H9 (cell line): ENCODE results near the gene CDY2B. TPM values are rescaled to one million over a fixed set of nuclear protein-coding genes. Genes with fewer than 3 reads are reported as not detected.
"Not testable (repeated sequence)": the region's sequence is repeated elsewhere in the genome, so short reads cannot be mapped to it uniquely, and the experiment has no call there.

Experiments used
- DNase-seq: peaks from one replicate; pipeline ENCODE4 v3.0.0-alpha.2; 2017
- H2AFZ ChIP-seq: one replicate; pipeline ENCODE4 v1.6.1; 2013; ENCODE audit warnings: mild to moderate bottlenecking, low read length, control low read depth, moderate library complexity
- H2AK5ac ChIP-seq: 2 replicates; pipeline ENCODE4 v1.6.1; 2013; ENCODE audit warnings: low read length, control low read depth, mixed read lengths; ENCODE audit not compliant: insufficient read length
- H2BK120ac ChIP-seq: one replicate; pipeline ENCODE4 v1.6.1; 2013; ENCODE audit warnings: low read depth, mild to moderate bottlenecking, low read length, control low read depth, inconsistent platforms; ENCODE audit not compliant: poor library complexity, severe bottlenecking
- H2BK12ac ChIP-seq: 2 replicates; pipeline ENCODE4 v1.6.1; 2013; ENCODE audit warnings: low read length, control low read depth, mixed read lengths, low read depth; ENCODE audit not compliant: insufficient read length
- H2BK15ac ChIP-seq: 2 replicates; pipeline ENCODE4 v1.6.1; 2013; ENCODE audit warnings: low read depth, low read length, control low read depth
- H2BK20ac ChIP-seq: one replicate; pipeline ENCODE4 v1.6.1; 2013; ENCODE audit warnings: low read depth, mild to moderate bottlenecking, low read length, control low read depth, inconsistent platforms; ENCODE audit not compliant: poor library complexity, severe bottlenecking
- H2BK5ac ChIP-seq: 2 replicates; pipeline ENCODE4 v1.6.1; 2013; ENCODE audit warnings: low read length, control low read depth, mixed read lengths; ENCODE audit not compliant: insufficient read length
- H3K14ac ChIP-seq: 2 replicates; pipeline ENCODE4 v1.6.1; 2013; ENCODE audit warnings: low read length, control low read depth; ENCODE audit not compliant: insufficient read depth
- H3K18ac ChIP-seq: 2 replicates; pipeline ENCODE4 v1.6.1; 2013; ENCODE audit warnings: low read depth, mild to moderate bottlenecking, mixed read lengths, low read length, control low read depth; ENCODE audit not compliant: insufficient read length
- H3K23ac ChIP-seq: 2 replicates; pipeline ENCODE4 v1.6.1; 2013; ENCODE audit warnings: low read length, control low read depth, mixed read lengths, low read depth; ENCODE audit not compliant: insufficient read length
- H3K23me2 ChIP-seq: 2 replicates; pipeline ENCODE4 v1.6.1; 2013; ENCODE audit warnings: low read depth, mild to moderate bottlenecking, mixed read lengths, low read length, control low read depth; ENCODE audit not compliant: insufficient read length, poor library complexity, severe bottlenecking
- H3K27ac ChIP-seq: 2 replicates; pipeline ENCODE4 v1.5.1; 2013; ENCODE audit warnings: low read length, control low read depth, mixed read lengths, low read depth; ENCODE audit not compliant: insufficient read length
- H3K27me3 ChIP-seq: 2 replicates; pipeline ENCODE4 v1.6.1; 2013; ENCODE audit warnings: low read length, control low read depth, inconsistent platforms; ENCODE audit not compliant: insufficient read depth
- H3K4ac ChIP-seq: 2 replicates; pipeline ENCODE4 v1.6.1; 2013; ENCODE audit warnings: low read depth, mild to moderate bottlenecking, control low read depth, inconsistent platforms, low read length, moderate library complexity
- H3K4me1 ChIP-seq: 2 replicates; pipeline ENCODE4 v1.6.1; 2013; ENCODE audit warnings: low read length, control low read depth, inconsistent platforms; ENCODE audit not compliant: insufficient read depth
- H3K4me2 ChIP-seq: 2 replicates; pipeline ENCODE4 v1.6.1; 2013; ENCODE audit warnings: low read length, control low read depth, mixed read lengths; ENCODE audit not compliant: insufficient read length, insufficient read depth
- H3K56ac ChIP-seq: 2 replicates; pipeline ENCODE4 v1.6.1; 2013; ENCODE audit warnings: low read depth, mild to moderate bottlenecking, mixed read lengths, low read length, control low read depth; ENCODE audit not compliant: insufficient read length
- H3K79me1 ChIP-seq: 2 replicates; pipeline ENCODE4 v1.6.1; 2013; ENCODE audit warnings: low read depth, mild to moderate bottlenecking, moderate library complexity, low read length, control low read depth, inconsistent platforms; ENCODE audit not compliant: insufficient read depth, poor library complexity, severe bottlenecking
- H3K79me2 ChIP-seq: 2 replicates; pipeline ENCODE4 v1.6.1; 2013; ENCODE audit warnings: low read length, control low read depth, inconsistent platforms; ENCODE audit not compliant: insufficient read depth
- H3K9ac ChIP-seq: 2 replicates; pipeline ENCODE4 v1.6.1; 2013; ENCODE audit warnings: low read length, control low read depth, mixed read lengths; ENCODE audit not compliant: insufficient read length; ENCODE audit errors: extremely low read depth
- H3K9me3 ChIP-seq: one replicate; pipeline ENCODE4 v1.6.1; 2013; ENCODE audit warnings: low read depth, low read length, inconsistent platforms; ENCODE audit not compliant: control insufficient read depth
- H3T11ph ChIP-seq: one replicate; pipeline ENCODE4 v1.6.1; 2013; ENCODE audit warnings: mild to moderate bottlenecking, low read length, control low read depth, inconsistent platforms
- H4K20me1 ChIP-seq: one replicate; pipeline ENCODE4 v1.6.1; 2013; ENCODE audit not compliant: control insufficient read depth, insufficient read length, insufficient read depth
- H4K5ac ChIP-seq: 2 replicates; pipeline ENCODE4 v1.6.1; 2013; ENCODE audit warnings: low read depth, mild to moderate bottlenecking, mixed read lengths, low read length, control low read depth; ENCODE audit not compliant: insufficient read length
- H4K8ac ChIP-seq: replicated peaks from 2 replicates; pipeline ENCODE4 v1.6.1; 2013; ENCODE audit warnings: low read length, control low read depth, mixed read lengths, low read depth; ENCODE audit not compliant: insufficient read length
- H4K91ac ChIP-seq: 2 replicates; pipeline ENCODE4 v1.6.1; 2013; ENCODE audit warnings: low read depth, mild to moderate bottlenecking, moderate library complexity, mixed read lengths, low read length, control low read depth; ENCODE audit not compliant: insufficient read length
- H3K27ac Mint-ChIP-seq, 3 experiments: 2 replicates in 2 of 3; 3 replicates in 1 of 3; pipeline ENCODE4 v1.8.0; 2020 to 2021; ENCODE audit warnings: mixed read lengths in 3 of 3, mild to moderate bottlenecking in 1 of 3, moderate library complexity in 1 of 3
- H3K27me3 Mint-ChIP-seq: 2 replicates; pipeline ENCODE4 v1.8.0; 2021; ENCODE audit warnings: low read depth, mild to moderate bottlenecking, moderate library complexity, mixed read lengths
- H3K36me3 Mint-ChIP-seq, 3 experiments: 2 replicates in 2 of 3; 3 replicates in 1 of 3; pipeline ENCODE4 v1.8.0; 2020 to 2021; ENCODE audit warnings: low read depth in 3 of 3, mixed read lengths in 3 of 3; ENCODE audit not compliant: insufficient read depth in 1 of 3
- H3K4me1 Mint-ChIP-seq, 2 experiments: 2 replicates each; pipeline ENCODE4 v1.8.0; 2020; ENCODE audit warnings: mixed read lengths in 2 of 2
- H3K4me3 Mint-ChIP-seq, 2 experiments: 2 replicates in 1 of 2; 3 replicates in 1 of 2; pipeline ENCODE4 v1.8.0; 2020 to 2021; ENCODE audit warnings: mild to moderate bottlenecking in 2 of 2, mixed read lengths in 2 of 2, moderate library complexity in 1 of 2
- H3K9me3 Mint-ChIP-seq, 2 experiments: 2 replicates in 1 of 2; 3 replicates in 1 of 2; pipeline ENCODE4 v1.8.0; 2020; ENCODE audit warnings: mild to moderate bottlenecking in 2 of 2, mixed read lengths in 2 of 2, moderate library complexity in 1 of 2
- WGBS: extraction: QIAGEN DNeasy Blood & Tissue Kit; methylation state at CpG from one replicate; pipeline ENCODE4 v1.1.7; 2013; ENCODE audit warnings: missing lambda C conversion rate, low lambda C conversion rate, mixed read lengths; ENCODE audit not compliant: insufficient read length; ENCODE audit errors: extremely low coverage; 5-methylcytosine and 5-hydroxymethylcytosine counted together
- long read RNA-seq: library from polyadenylated mRNA; unstranded; transcript quantifications from one replicate; pipeline ENCODE4 v2.0.0, GENCODE V29; 2020
- total RNA-seq: library from RNA; stranded (reverse); gene quantifications from 2 replicates; pipeline ENCODE4 v1.2.1, GENCODE V29; 2021

CDY2B gene
- not detected in 2 replicates for total RNA-seq
- long read RNA-seq, result 0 reads

GRCh38 chrY:17880120-17880519 is at the start of gene CDY2B:
Gene CDY2B, minus strand, starts transcription at chrY:17880220. Its CDS starts 328 bp downstream, at chrY:17879892.
- not testable (repeated sequence) for H2BK5ac ChIP-seq, H3K23me2 ChIP-seq, H3K9me3 ChIP-seq, H4K8ac ChIP-seq, H3K79me2 ChIP-seq, H3K23ac ChIP-seq, H3K27ac Mint-ChIP-seq, H3K4me1 Mint-ChIP-seq, H4K5ac ChIP-seq, H3K27me3 Mint-ChIP-seq, H3K9ac ChIP-seq, H3K18ac ChIP-seq, H3T11ph ChIP-seq, H2AK5ac ChIP-seq, H3K4me2 ChIP-seq, H2BK12ac ChIP-seq, H3K27me3 ChIP-seq, H2AFZ ChIP-seq, H2BK20ac ChIP-seq, H3K56ac ChIP-seq, H4K20me1 ChIP-seq, H3K27ac ChIP-seq, H4K91ac ChIP-seq, H3K4me1 ChIP-seq, H3K36me3 Mint-ChIP-seq, H2BK120ac ChIP-seq, DNase-seq, H3K4ac ChIP-seq, H3K79me1 ChIP-seq, H3K14ac ChIP-seq, H3K4me3 Mint-ChIP-seq, H2BK15ac ChIP-seq, H3K9me3 Mint-ChIP-seq
- WGBS, result no CpG with 5 or more reads among the region's 2 CpGs

GRCh38 chrY:17908009-17908408 is 28.0 kb upstream of the CDY2B start:
- not testable (repeated sequence) for H3T11ph ChIP-seq, H3K27me3 Mint-ChIP-seq, H3K23me2 ChIP-seq, H3K4ac ChIP-seq, H3K9me3 ChIP-seq, H4K91ac ChIP-seq, H2BK12ac ChIP-seq, H3K9me3 Mint-ChIP-seq, H3K79me2 ChIP-seq, H3K56ac ChIP-seq, H3K27ac ChIP-seq, H2BK15ac ChIP-seq, H3K27ac Mint-ChIP-seq, H2AK5ac ChIP-seq, H4K5ac ChIP-seq, H4K20me1 ChIP-seq, H2BK120ac ChIP-seq, H3K4me1 ChIP-seq, H4K8ac ChIP-seq, H3K9ac ChIP-seq, H3K4me2 ChIP-seq, H2BK20ac ChIP-seq, H3K27me3 ChIP-seq, H3K4me1 Mint-ChIP-seq, H2BK5ac ChIP-seq, H2AFZ ChIP-seq, H3K79me1 ChIP-seq, H3K14ac ChIP-seq, DNase-seq, H3K4me3 Mint-ChIP-seq, H3K23ac ChIP-seq, H3K18ac ChIP-seq, H3K36me3 Mint-ChIP-seq
- no CpG with 5 or more reads among the region's 3 CpGs for WGBS
